ENCODE data around the gene TSPAN18.

DNA sequence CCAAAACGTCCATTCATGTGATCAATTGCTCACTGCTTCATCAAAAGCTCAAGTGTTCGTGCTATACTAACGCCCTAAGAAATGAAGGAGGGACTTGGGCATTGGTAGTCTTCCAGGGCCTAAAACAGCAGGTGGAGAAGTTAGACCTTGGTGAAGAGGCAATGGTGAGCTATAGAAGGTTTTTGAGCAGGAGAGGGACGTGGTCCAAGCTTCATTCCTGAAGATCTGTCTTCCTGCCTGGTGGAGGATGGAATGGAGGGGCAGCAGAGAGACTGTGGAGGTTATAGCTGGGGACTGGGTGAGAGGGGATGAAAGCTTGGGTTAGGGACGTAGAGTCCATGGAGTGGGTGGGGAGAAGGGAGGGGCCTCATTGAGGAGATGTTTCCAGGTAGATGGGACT lies 126.2 kb downstream of the TSPAN18 start:
- TF ChIP-seq, protein P1, sequence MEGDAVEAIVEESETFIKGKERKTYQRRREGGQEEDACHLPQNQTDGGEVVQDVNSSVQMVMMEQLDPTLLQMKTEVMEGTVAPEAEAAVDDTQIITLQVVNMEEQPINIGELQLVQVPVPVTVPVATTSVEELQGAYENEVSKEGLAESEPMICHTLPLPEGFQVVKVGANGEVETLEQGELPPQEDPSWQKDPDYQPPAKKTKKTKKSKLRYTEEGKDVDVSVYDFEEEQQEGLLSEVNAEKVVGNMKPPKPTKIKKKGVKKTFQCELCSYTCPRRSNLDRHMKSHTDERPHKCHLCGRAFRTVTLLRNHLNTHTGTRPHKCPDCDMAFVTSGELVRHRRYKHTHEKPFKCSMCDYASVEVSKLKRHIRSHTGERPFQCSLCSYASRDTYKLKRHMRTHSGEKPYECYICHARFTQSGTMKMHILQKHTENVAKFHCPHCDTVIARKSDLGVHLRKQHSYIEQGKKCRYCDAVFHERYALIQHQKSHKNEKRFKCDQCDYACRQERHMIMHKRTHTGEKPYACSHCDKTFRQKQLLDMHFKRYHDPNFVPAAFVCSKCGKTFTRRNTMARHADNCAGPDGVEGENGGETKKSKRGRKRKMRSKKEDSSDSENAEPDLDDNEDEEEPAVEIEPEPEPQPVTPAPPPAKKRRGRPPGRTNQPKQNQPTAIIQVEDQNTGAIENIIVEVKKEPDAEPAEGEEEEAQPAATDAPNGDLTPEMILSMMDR (IDR thresholded peaks at IDR 0.05) = no peak
- TF ChIP-seq POLR2AphosphoS5 (IDR thresholded peaks at IDR 0.05) = no peak
- TF ChIP-seq POLR2A (IDR thresholded peaks at IDR 0.05; ENCODE audit: low read depth) = no peak
- no peak for TF ChIP-seq EP300 (IDR thresholded peaks at IDR 0.05)
